HG02981 (cell line): ENCODE data around the gene NRG2.

Source experiments
- ATAC-seq: cut with Tn5 transposase; IDR thresholded peaks from one replicate; pipeline ENCODE4 v1.9.1; 2021; ENCODE audit warnings: mild to moderate bottlenecking, moderate library complexity; ENCODE audit not compliant: unreplicated experiment

The NRG2 gene

DNA sequence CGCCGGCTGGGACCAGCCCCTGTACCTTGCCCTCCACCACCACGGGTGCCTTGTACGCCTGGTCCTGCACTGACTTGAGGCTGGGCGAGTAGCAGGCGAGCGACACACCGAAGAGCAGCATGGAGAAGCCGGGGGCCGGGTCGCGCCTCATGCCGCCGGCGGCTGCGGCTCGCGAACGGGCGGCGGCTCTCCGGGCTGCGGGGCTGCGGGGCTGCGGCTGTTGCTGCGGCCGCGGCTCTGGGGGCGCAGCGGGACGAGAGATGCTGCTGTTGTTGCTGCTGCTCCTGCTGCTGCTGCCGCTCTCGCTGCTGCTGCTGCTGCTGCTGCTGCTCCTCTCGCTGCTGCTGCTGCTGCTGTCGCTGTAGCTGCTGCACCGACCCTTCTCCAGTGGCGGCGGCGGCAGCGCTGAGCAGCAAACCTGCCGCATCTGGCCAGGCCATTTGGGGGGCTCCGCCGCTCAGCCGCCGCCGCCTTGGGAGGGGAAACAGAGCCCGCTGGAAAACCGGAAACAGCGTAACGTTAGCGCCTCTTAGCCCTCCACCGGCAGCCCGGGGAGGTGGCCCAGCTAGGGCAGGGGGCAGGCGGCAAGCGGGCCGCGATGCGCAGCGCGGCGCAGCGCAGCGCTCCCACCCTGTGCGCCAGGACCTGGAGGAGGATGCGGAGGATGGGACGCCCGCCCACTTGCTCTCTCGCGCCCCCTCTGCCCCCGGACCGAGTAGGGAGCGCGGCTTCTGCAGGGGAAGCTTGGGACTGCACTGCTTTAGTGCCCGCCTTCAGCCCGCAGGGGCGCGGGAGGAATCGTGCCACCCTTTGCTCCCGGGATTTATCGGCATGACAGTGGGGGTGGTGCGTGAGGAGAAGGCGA lies at the start of gene NRG2:
TSS of gene NRG2 (minus strand) at position 657 of the 865 bp plus-strand sequence.
- peak; percentile 63 for ATAC-seq

DNA sequence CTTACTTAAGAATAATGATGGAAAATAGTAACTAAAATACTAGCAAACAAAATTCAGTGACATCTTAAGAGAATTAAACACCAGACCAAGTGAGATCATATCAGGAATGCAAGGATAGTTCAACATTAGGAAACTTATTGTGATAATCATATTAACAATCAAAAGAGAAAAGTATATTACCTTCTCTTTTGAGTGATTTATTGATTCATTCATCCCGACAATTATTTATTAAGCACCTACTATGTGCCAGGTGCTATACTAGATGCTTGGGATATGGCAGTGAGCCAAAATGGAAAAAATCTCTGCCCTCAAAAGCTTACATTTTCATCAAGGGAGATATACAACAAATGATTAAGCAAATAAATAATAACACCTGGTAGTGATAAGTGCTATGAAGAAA lies 47.2 kb upstream of the NRG2 start:
- ATAC-seq = no peak

GRCh38 chr5:140084541-140084940 lies 41.4 kb upstream of the NRG2 start:
- ATAC-seq = no peak

- no peak for ATAC-seq
Measured at GRCh38 chr5:140083650-140084049, 40.6 kb upstream of the NRG2 start.

GRCh38 chr5:140083120-140083519 lies 40.0 kb upstream of the NRG2 start:
- ATAC-seq = no peak

- no peak for ATAC-seq
Measured at GRCh38 chr5:140076788-140077187, 33.7 kb upstream of the NRG2 start.

- no peak for ATAC-seq
Measured at GRCh38 chr5:140076142-140076541, 33.0 kb upstream of the NRG2 start.

GRCh38 chr5:140075371-140075770 lies 32.3 kb upstream of the NRG2 start:
- no peak for ATAC-seq

DNA sequence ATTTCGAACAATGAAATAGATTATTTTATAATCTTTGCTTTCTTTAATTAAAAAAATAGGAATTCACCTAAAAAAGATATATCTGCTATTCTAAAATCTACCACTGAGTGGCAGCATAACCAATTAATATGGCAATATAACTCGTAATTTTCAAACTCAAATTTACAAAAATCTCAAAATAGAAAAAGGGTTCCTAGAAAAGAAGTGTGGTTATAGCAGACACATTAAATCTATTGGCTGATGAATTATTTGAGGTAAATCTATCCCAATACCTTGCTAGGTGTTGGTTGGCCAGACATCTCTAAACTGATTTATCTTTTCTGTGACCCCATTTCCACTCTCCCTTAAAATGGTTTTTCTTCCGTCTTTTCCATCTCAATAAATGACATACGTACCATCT lies 30.2 kb upstream of the NRG2 start:
- ATAC-seq = no peak

DNA sequence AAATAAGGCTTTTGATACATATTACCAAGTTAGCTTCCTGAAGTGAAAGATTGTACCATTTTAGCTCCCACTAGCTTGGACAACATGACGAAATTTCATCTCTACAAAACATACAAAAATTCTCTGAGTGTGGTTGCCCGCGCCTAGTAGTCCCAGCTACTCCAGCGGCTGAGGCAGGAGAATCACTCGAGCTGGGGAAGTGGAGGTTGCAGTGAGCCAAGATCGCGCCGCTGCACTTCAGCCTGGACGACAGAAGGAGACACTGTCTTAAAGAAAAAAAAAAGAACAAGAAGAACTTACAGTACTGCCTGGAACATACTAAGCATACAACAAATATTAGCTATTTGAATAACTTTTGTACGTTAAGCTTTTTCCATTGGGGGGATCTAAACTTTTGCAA lies 29.7 kb upstream of the NRG2 start:
- no peak for ATAC-seq

DNA sequence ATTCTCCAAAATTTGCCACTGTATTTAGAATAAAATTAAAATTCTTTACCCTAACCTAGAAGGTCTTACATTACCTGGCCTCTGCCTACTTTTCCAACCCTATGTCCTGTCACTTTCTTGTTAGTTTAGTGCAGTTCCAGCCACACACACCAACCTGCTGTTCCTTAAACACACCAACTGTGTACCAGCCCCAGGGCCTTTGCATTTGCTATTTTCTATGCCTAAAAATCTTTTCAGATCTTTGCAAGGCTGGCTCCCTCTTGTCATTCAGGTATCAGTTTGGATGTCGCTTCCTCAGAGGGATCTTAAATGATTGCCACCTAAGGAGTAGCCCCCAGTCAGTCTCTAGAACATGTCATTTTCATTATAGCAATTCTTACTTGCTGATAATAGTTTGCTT lies 17.7 kb upstream of the NRG2 start:
- ATAC-seq = no peak

- ATAC-seq = no peak
Measured at GRCh38 chr5:140058212-140058932, 15.3 kb upstream of the NRG2 start.

GRCh38 chr5:140056880-140057279 lies 13.8 kb upstream of the NRG2 start:
- no peak for ATAC-seq

DNA sequence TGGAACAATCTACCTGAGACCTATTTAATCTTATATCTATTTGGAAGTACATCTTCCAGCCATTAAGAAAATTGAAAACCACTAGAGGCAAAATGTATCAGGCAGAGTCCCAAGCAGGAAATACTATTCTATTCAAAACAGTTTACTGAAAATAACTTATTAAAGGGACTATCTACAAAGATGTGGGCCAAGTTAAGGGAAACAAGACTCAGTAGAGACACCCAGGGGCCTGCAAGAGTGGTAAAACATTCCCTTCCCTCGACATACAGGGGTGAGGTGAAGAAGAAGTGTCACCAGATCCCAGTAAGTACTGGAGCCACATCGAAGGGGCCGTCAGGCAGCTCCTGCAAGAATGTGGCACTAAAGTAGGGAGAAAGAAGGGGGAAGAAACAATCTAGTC lies 12.1 kb upstream of the NRG2 start:
- no peak for ATAC-seq

GRCh38 chr5:140054086-140054689 lies 11.1 kb upstream of the NRG2 start:
- ATAC-seq = no peak

DNA sequence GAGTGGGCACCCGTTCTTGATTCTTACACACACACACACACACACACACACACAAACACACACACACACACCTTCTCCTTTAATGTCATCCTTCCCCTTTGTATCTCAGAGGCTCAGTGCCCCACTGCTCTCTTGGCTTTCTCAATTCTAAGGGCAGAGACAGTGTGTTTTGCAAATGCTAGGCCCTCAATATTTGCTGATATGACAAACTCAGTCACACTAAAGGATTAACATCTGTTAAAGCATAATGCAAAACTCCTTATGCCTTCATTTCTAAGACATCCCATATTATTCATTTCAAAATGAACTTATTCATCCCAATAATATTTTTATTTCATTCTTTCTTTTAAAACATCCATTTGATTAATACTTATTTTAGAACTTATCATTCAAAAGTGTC lies 8.9 kb upstream of the NRG2 start:
- ATAC-seq = no peak

DNA sequence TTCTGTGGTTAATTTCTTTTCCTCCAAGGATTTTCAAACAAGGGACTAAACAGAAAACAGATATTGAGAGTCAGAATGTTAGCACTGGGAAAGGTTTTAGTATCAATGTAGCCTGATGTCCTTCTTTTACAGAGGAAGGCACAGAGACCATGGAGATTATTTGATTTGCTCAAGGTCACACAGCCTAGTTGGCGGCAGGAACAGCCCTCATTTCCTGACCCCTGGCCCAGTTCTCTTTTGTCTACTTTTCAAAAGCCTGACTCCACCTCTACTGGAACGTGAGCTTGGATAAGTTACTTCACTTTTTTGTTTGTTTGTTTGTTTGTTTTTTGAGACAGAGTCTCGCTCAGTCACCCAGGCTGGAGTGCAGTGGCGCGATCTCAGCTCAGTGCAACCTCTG lies 6.6 kb upstream of the NRG2 start:
- ATAC-seq = no peak

DNA sequence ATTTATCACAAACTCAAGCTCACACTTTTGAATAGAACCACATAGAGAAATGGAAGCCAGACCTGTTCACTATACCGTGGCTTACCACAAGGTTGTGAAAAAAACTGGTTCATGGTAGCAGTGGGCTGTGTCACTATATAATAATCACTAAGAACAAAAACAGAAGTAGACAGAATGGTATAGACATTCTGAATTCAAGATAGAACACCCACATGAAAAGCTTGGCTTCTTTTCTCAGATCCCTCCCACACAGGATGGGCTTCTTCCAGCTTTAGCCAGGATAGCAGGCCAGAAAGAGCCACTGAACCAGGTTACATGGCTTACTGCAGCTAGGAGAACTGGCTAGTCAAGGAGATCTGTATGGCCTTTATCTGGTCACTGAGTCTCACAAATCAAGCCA lies 6.1 kb upstream of the NRG2 start:
- no peak for ATAC-seq

- ATAC-seq = no peak
Measured at GRCh38 chr5:140044041-140044440, 942 bp upstream of the NRG2 start.

DNA sequence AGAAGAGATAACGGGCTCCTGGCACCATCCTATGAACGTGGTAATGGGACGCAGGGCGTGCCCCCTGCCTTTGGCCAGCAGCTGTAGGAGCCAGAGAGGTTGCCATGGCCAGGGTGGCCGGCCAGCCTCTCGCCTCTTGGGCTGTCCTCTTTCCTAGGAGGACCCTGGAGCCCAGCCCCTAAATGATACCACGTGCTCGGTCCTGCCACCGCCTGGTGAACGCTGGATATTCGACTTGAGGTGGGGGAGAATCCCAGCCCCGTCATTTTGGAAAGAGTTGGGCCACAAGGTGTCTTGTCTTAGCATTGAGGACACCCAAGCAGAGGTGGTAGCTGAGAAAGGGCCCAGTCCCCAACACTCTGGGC lies 391 bp upstream of the NRG2 start:
- ATAC-seq = peak; percentile 8

GRCh38 chr5:140042393-140042642 lies 781 bp downstream of the NRG2 start:
- no peak for ATAC-seq
